Measurements from ENCODE around the gene MCTP1. TPM values are rescaled to one million over a fixed set of nuclear protein-coding genes. Genes with fewer than 3 reads are reported as not detected.
"Not testable (repeated sequence)": the region's sequence is repeated elsewhere in the genome, so short reads cannot be mapped to it uniquely, and the experiment has no call there.

Gene MCTP1
- total RNA-seq, 1 experiment from 2014 or later: 0.44 TPM

DNA sequence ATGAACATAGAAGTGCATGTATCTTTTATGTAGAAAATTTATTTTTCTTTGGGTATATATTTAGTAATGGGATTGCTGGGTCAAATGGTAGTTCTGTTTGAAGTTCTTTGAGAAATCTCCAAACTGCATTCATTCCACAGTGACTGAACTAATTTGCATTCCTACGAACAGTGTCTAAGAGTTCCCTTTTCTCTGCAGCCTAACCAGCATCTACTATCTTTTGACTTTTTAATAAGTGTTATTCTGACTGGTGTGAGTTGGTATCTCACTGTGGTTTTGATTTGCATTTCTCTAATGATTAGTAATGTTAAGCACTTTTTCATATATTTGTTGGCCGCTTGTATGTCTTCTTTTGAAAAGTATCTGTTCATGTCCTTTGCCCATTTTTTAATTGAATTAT is 141.0 kb downstream of the MCTP1 start:
- H3K4me3 ChIP-seq (replicated peaks in 1 of 2; ENCODE audit: low read depth in 1 of 2, low read length in 2 of 2); H3K79me2 ChIP-seq (ENCODE audit: insufficient read depth, low read length); H3K4me1 ChIP-seq (ENCODE audit: control insufficient read depth in 1 of 2, insufficient read depth in 2 of 2, low read length in 2 of 2); CTCF ChIA-PET; intact Hi-C loops (cut with micrococcal nuclease); POLR2A ChIA-PET; H3K9me2 ChIP-seq (ENCODE audit: insufficient read depth); H3K27me3 ChIP-seq (ENCODE audit: insufficient read depth, low read length); H3K27ac ChIP-seq (ENCODE audit: low read depth, low read length); DNase-seq (ENCODE audit: low read depth, low spot score); H4K20me1 ChIP-seq (ENCODE audit: insufficient read depth); H3K9ac ChIP-seq (ENCODE audit: low read length); BruUV-seq (replicated peaks); H2AFZ ChIP-seq (ENCODE audit: low read depth, low read length, poor library complexity, severe bottlenecking); ATAC-seq; H3K4me2 ChIP-seq (ENCODE audit: low read length); H3K9me3 ChIP-seq (ENCODE audit: control insufficient read depth in 1 of 2, insufficient read depth in 1 of 2, low read depth in 1 of 2, low read length in 2 of 2); RAD21 ChIA-PET (ENCODE audit: low non-redundant PET in 1 of 2, low total read pairs in 2 of 2, uncharacterized antibody in 2 of 2, unreplicated experiment in 2 of 2); H3K36me3 ChIP-seq (ENCODE audit: control insufficient read depth in 1 of 2, insufficient read depth in 2 of 2, low read length in 2 of 2): not testable (repeated sequence)

GRCh38 chr5:95142145-95142544 is 142.7 kb downstream of the MCTP1 start:
- no peaks in the 10 kb centered on the region for H3K36me3 ChIP-seq (ENCODE audit: control insufficient read depth in 1 of 2, insufficient read depth in 2 of 2, low read length in 2 of 2)
- H3K79me2 ChIP-seq (ENCODE audit: insufficient read depth, low read length): no peaks in the 10 kb centered on the region
- intact Hi-C loops (cut with micrococcal nuclease): no loop called here
- no peak overlapping the region for H3K4me3 ChIP-seq (replicated peaks in 1 of 2; ENCODE audit: low read depth in 1 of 2, low read length in 2 of 2)
- no peaks in the 10 kb centered on the region for H4K20me1 ChIP-seq (ENCODE audit: insufficient read depth)
- H3K27me3 ChIP-seq (ENCODE audit: insufficient read depth, low read length): 0 out of 2 replicates have a peak, but pooled peaks cover 3% of the 10 kb centered on the region
- no peak overlapping the region for H3K4me2 ChIP-seq (ENCODE audit: low read length)
- ChIA-PET CTCF (interaction anchor here (1.3 kb wide), 1 partner anchor 8 kb away, joined by 3 read pairs; no protein-coding TSS in a partner anchor), POLR2A (no interaction called here), RAD21 (ENCODE audit: low non-redundant PET in 1 of 2, low total read pairs in 2 of 2, uncharacterized antibody in 2 of 2, unreplicated experiment in 2 of 2) (no interaction called here)
- DNase-seq (ENCODE audit: low read depth, low spot score) (no peak), ATAC-seq (no peak)
- no peak overlapping the region for H3K9ac ChIP-seq (ENCODE audit: low read length)
- no peaks in the 10 kb centered on the region for H3K9me3 ChIP-seq (ENCODE audit: control insufficient read depth in 1 of 2, insufficient read depth in 1 of 2, low read depth in 1 of 2, low read length in 2 of 2)
- no peak for TF ChIP-seq FOSL1 (IDR thresholded peaks at IDR 0.05; ENCODE audit: low read depth)
- TF ChIP-seq SRF (IDR thresholded peaks at IDR 0.05; ENCODE audit: low read depth): no peak
- TF ChIP-seq, protein P1, sequence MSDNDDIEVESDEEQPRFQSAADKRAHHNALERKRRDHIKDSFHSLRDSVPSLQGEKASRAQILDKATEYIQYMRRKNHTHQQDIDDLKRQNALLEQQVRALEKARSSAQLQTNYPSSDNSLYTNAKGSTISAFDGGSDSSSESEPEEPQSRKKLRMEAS (IDR thresholded peaks at IDR 0.05): no peak
- TF ChIP-seq YY1 (IDR thresholded peaks at IDR 0.05; ENCODE audit: extremely low read depth, insufficient replicate concordance, low read depth, low read length): no peak
- TF ChIP-seq SIN3A (IDR thresholded peaks at IDR 0.05; ENCODE audit: low read depth): no peak
- no peak for TF ChIP-seq SP1 (IDR thresholded peaks at IDR 0.05; ENCODE audit: low read depth)
- TF ChIP-seq RAD21 (IDR thresholded peaks at IDR 0.05; ENCODE audit: low read depth): no peak
- no peak for TF ChIP-seq CTCF (IDR thresholded peaks at IDR 0.05 in 2 of 3, conservative IDR thresholded peaks at IDR 0.05 in 1 of 3; ENCODE audit: borderline replicate concordance in 1 of 3, insufficient read depth in 1 of 3, low read depth in 2 of 3, low read length in 2 of 3)
- TF ChIP-seq ELF1 (IDR thresholded peaks at IDR 0.05; ENCODE audit: borderline replicate concordance, low read depth): no peak
- TF ChIP-seq EZH2 (IDR thresholded peaks at IDR 0.05): no peak
- no peak for TF ChIP-seq EZH2phosphoT487 (IDR thresholded peaks at IDR 0.05; ENCODE audit: borderline replicate concordance)
- TF ChIP-seq, protein P2, sequence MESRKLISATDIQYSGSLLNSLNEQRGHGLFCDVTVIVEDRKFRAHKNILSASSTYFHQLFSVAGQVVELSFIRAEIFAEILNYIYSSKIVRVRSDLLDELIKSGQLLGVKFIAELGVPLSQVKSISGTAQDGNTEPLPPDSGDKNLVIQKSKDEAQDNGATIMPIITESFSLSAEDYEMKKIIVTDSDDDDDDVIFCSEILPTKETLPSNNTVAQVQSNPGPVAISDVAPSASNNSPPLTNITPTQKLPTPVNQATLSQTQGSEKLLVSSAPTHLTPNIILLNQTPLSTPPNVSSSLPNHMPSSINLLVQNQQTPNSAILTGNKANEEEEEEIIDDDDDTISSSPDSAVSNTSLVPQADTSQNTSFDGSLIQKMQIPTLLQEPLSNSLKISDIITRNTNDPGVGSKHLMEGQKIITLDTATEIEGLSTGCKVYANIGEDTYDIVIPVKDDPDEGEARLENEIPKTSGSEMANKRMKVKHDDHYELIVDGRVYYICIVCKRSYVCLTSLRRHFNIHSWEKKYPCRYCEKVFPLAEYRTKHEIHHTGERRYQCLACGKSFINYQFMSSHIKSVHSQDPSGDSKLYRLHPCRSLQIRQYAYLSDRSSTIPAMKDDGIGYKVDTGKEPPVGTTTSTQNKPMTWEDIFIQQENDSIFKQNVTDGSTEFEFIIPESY (IDR thresholded peaks at IDR 0.05; ENCODE audit: extremely low read depth, insufficient replicate concordance, low read length): no peak
- no peak for TF ChIP-seq CEBPB (IDR thresholded peaks at IDR 0.05; ENCODE audit: low read depth)
- no peak for TF ChIP-seq EGR1 (IDR thresholded peaks at IDR 0.05; ENCODE audit: low read depth)
- no peak for TF ChIP-seq CBX3 (IDR thresholded peaks at IDR 0.05; ENCODE audit: low read depth)
- TF ChIP-seq JUND (IDR thresholded peaks at IDR 0.05): no peak
- TF ChIP-seq POLR2A (IDR thresholded peaks at IDR 0.05; ENCODE audit: borderline replicate concordance, extremely low read depth, insufficient read depth, insufficient read length): no peak
- no peak for TF ChIP-seq TCF7L2 (IDR thresholded peaks at IDR 0.05; ENCODE audit: borderline replicate concordance, extremely low read depth, insufficient read depth, insufficient read length)
- no peak for TF ChIP-seq ATF3 (IDR thresholded peaks at IDR 0.05)
- no TSS peak for BruUV-seq (replicated peaks)
- no peaks in the 10 kb centered on the region for H3K4me1 ChIP-seq (ENCODE audit: control insufficient read depth in 1 of 2, insufficient read depth in 2 of 2, low read length in 2 of 2)
- H2AFZ ChIP-seq (ENCODE audit: low read depth, low read length, poor library complexity, severe bottlenecking): no peak overlapping the region
- no peak overlapping the region for H3K27ac ChIP-seq (ENCODE audit: low read depth, low read length)
- H3K9me2 ChIP-seq (ENCODE audit: insufficient read depth): no peaks in the 10 kb centered on the region

All from HCT116 (cell line).